ENCODE data around the gene EEF1AKMT1. TPM values are rescaled to one million over a fixed set of nuclear protein-coding genes. Genes with fewer than 3 reads are reported as not detected.
"Not testable (repeated sequence)": the region's sequence is repeated elsewhere in the genome, so short reads cannot be mapped to it uniquely, and the experiment has no call there.

Gene EEF1AKMT1
- total RNA-seq, 4 donors from 2014 or later: 7.4 to 20.0 (median 13.4) TPM

DNA sequence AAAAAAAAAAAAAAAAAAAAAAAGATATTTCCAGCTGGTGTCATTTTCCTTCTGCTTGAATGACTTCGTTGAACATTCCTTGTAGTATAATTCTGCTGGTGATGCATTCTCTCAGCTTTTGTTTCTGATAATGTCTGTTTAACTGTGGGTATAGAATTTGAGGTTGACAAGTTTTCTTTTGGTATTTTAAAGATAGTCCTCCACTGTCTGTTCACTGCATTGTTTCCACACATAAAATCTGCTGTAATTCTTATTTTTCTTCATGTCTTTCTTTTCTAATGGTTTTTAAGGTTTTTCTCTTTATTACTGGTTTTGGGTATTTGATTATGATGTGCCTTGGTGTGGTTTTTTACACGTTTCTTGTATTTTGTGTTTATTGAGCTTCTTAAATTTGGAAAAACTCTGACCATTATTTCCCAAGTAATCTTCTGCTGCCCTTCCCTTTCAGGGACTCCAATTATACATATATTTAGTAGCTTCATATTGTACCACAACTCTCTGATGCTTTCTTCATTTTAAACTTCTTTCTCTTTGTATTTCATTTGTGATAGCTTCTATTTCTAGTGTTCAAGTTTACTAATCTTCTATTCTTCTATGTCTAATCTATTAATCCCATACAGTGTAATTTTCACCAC lies 6.3 kb downstream of the EEF1AKMT1 start:
- DNase-seq (ENCODE audit: low spot score) (no peak), ATAC-seq (ENCODE audit: low FRiP score) (no peak)
- TF ChIP-seq, protein P1, sequence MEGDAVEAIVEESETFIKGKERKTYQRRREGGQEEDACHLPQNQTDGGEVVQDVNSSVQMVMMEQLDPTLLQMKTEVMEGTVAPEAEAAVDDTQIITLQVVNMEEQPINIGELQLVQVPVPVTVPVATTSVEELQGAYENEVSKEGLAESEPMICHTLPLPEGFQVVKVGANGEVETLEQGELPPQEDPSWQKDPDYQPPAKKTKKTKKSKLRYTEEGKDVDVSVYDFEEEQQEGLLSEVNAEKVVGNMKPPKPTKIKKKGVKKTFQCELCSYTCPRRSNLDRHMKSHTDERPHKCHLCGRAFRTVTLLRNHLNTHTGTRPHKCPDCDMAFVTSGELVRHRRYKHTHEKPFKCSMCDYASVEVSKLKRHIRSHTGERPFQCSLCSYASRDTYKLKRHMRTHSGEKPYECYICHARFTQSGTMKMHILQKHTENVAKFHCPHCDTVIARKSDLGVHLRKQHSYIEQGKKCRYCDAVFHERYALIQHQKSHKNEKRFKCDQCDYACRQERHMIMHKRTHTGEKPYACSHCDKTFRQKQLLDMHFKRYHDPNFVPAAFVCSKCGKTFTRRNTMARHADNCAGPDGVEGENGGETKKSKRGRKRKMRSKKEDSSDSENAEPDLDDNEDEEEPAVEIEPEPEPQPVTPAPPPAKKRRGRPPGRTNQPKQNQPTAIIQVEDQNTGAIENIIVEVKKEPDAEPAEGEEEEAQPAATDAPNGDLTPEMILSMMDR (IDR thresholded peaks at IDR 0.05): no peak

DNA sequence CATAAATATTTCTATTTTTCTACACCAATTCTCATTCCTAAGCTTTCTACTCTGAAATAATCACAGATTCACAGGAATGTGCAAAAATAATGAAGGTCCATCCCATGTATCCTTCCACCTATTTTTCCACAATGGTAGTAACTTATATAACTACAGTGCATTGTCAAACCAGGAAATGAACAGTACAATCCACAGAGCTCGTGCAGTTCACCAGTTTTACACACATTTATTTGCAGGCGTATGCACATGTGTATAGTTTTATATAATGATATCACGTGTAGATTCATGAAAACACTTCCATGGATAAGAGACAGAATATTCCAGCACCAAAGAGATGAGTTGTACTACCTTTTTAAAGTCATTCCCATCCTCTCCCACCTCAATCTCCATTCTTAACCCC lies 12.9 kb downstream of the EEF1AKMT1 start:
- TF ChIP-seq, protein P1 (IDR thresholded peaks at IDR 0.05): no peak
- ATAC-seq (ENCODE audit: low FRiP score) (no peak), DNase-seq (ENCODE audit: low spot score) (no peak)

DNA sequence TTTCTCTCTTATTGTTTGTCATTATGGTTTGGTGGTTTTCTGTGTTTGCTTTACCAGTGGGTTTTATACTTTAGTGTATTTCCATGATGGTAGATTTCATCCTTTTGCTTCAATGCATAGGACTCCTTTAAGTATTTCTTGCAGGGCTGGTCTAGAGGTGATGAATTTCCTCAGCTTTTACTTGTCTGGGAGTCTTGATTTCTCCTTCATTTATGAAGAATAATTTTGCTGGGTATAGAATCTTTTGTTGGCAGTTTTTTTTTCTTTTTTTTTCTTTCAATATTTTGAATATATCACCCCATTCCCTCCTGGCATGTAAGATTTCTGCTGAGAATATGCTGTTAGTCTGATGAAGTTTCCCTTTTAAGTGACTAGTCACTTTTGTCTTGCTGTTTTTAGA lies 19.8 kb downstream of the EEF1AKMT1 start:
- no peak for ATAC-seq (ENCODE audit: low FRiP score)
- TF ChIP-seq, protein P1 (IDR thresholded peaks at IDR 0.05): no peak
- no peak for DNase-seq (ENCODE audit: low spot score)

DNA sequence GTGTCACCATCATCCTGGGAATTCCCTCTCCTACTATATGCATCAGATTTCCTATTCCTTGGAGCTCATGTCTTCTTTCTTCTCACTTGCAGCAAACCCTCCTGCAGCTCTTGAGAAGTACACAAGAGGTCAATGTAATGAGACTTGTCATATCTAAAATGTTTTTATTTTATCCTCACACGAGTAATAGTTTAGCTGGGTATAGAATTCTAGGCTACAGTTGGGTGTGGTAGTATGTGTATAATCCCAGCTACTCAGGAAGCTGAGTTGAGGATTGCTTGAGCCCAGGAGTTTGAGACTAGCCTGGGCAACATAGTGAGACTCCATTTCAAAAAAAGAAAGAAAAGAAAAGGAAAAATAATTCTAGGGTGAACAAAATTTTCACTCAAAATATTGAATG lies 24.4 kb downstream of the EEF1AKMT1 start:
- TF ChIP-seq, protein P1 (IDR thresholded peaks at IDR 0.05): no peak
- DNase-seq (ENCODE audit: low spot score) (no peak), ATAC-seq (ENCODE audit: low FRiP score) (no peak)

DNA sequence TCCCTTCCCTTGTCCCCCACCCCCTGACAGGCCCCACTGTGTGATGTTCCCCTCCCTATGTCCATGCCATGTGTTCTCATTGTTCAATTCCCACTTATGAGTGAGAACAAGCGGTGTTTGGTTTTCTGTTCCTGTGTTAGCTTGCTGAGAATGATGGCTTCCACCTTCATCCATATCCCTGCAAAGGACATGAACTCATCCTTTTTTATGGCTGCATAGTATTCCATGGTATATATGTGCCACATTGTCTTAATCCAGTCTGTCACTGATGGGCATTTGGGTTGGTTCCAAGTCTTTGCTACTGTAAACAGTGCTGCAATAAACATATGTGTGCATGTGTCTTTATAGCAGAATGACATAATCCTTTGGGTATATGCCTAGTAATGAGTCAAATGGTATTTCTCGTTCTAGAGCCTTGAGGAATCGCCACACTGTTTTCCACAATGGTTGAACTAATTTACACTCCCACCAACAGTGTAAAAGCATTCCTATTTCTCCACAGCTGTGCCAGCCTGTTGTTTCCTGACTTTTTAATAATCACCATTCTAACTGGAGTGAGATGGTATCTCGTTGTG lies 29.8 kb downstream of the EEF1AKMT1 start:
- not testable (repeated sequence) for DNase-seq (ENCODE audit: low spot score); ATAC-seq (ENCODE audit: low FRiP score)

DNA sequence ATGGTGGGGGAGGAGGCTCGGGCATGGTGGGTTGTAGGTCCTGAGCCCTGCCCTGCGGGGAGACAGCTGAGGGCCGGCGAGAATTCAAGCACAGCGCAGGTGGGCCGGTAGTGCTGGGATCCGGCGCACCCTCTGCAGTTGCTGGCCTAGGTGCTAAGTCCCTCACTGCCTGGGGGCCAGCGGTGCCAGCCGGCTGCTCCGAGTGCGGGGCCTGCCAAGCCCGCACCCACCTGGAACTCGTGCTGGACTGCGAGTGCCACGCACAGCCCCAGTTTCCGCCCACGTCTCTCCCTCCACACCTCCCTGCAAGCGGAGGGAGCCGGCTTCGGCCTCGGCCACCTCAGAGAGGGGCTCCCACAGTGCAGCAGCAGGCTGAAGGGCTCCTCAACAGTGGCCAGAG lies 33.7 kb downstream of the EEF1AKMT1 start:
- DNase-seq (ENCODE audit: low spot score): no peak
- ATAC-seq (ENCODE audit: low FRiP score): no peak
- TF ChIP-seq, protein P1 (IDR thresholded peaks at IDR 0.05): no peak

DNA sequence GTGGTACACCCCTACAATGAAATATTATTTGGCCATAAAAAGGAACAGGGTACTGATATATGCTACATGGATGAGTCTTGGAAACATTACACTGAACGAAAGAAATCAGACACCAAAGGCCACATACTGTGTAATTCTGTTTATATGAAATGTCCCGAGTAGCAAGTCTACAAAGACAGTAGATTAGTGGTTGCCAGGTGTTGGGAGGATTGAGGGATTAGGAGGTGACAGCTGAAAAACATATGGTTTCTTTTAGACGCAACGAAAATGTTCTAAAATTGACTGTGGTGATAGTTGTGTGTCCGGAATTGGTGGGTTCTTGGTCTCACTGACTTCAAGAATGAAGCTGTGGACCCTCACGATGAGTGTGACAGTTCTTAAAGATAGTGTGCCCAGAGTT lies 35.1 kb downstream of the EEF1AKMT1 start:
- ATAC-seq (ENCODE audit: low FRiP score) (no peak), DNase-seq (ENCODE audit: low spot score) (no peak)
- TF ChIP-seq, protein P1 (IDR thresholded peaks at IDR 0.05): no peak
